ENCODE measurements around the gene NRBF2.
"Not testable (repeated sequence)": the region's sequence is repeated elsewhere in the genome, so short reads cannot be mapped to it uniquely, and the experiment has no call there.

The NRBF2 gene

DNA sequence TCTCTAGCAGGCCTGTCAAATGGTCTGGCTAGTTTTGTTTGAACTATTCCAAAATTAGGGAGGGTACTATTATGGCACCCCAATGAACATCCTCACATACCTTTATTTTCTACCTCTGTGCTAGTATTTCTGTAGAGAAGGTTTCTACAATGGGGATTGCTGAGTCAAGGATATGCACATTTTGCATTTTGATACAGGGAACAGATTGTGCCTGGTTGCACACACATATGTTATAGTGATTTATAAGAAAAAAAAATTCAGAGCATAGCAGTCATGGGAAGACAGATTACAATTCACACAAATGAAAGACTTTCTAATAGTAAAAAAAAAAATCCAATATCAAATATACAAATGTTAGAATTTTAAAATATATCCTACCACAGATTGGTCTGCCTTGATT lies 14.1 kb upstream of the NRBF2 start:
- DNase-seq: no peak

DNA sequence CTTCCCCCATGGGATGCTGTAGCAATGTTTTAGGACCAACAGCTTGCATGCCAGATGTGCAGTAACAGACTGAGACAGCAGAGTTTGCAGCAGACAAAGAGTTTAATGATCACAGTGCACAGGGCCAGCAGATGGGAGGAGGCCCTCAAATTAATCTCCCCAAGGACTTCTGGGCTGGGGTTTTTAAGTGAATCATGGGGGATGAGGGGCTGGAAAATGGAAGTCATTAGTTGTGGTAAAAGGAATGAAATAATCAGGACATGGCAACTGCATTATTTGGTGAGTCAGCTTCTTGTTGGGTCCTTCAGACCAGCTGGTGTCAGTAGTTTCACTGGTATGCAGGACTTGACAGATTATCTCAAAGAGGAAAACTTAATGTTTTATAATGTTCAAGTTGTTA lies 12.6 kb upstream of the NRBF2 start:
- DNase-seq: no peak

DNA sequence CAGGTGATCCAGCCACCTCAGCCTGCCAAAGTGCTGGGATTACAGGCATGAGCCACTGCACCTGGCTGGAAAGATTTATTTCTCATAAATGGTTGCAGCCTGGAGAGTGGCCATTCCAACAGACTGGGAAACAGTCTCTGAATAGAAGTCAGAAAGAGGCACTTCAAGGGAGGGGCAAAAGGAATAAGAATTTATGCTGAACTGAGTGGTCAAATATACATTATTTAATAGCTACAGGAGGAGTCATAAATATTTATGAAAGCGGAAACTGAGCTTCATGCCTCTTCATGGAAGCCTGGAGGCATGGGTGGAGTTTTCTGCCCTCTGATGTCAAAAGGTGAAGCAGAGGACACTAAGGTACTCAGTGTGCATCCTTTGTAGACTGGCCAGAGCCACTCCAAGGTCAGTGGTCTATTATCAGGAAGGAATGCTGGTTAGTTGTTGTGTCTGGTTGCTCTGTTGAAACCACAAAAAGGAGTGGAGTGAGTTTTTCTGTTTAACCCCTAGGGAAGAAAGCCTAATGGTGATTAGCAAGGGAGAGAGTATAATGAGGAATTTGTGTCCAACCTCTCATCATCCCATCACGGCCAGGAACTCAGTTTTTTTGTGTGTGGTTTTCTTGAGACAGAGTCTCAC lies 9.3 kb upstream of the NRBF2 start:
- DNase-seq: no peak

DNA sequence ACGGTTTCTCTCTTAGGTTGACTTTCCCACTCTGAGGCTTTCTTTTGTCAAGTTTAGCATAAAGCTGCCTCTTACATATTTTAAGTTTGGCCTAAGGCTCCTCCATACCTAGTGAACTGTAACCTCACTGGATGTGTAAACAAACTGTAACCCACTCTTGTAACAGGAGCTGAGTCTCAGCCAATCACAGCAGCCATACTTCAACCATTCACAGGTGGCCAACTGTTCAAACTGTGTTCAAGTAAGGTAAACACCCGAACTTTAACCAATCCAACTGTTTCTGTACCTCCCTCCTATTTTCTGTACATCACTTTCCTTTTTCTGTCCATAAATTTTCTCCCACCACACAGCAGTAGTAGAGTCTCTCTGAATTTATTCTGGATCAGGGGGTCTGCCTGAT lies 7.7 kb upstream of the NRBF2 start:
- DNase-seq: no peak

DNA sequence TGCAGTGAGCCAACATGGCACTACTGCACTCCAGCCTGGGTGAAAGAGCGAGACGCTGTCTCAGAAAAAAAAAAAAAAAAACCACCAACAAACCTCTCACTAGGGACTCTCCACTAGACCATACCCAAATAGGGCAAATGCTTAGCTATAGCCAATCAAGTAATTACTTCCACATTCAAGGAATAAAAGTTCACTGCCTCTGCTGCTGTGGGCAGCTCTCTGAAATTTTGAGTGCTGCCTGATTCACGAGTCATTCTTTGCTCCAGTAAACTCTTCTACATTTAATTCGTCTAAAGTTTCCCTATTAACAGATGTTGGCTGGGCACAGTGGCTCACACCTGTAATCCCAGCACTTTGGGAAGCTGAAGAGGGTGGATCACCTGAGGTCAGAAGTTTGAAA lies 4.7 kb upstream of the NRBF2 start:
- no peak for DNase-seq

DNA sequence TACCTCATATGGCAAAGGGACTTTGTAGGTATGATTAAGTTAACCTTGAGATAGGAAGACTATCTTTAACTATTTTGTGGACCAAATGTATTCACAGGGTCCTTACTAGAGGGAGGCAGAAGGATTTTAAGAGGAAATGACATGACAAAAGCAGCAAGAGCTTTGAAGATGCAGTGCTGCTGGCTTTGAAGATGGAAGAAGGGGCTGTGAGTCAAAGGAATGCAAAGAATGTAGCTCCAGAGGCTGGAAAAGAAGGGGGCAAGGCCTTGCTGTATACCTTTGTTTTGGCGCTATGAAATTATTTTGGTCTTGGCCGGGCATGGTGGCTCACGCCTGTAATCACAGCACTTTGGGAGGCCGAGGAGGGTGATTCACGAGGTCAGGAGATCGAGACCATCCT lies 3.2 kb upstream of the NRBF2 start:
- DNase-seq: no peak

DNA sequence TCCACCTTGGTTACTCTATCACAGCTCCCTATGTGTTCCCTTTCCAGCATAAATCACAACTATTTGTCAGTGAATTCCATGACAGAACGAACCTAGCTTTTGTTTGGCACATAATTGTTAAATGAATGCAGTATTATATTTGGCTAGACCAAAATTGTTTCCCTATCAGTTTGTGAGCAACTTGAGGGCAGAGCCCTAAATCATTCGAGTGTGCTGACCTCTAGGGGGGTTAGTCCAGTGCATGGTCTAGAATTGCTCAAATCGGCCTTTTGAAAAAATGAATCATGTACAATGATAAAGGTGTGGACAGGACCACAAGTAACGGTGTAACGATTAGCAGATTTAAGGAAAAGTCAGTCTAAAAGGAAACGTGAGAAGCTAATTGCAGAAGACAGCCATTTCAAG lies 475 bp upstream of the NRBF2 start:
- DNase-seq: no peak

DNA sequence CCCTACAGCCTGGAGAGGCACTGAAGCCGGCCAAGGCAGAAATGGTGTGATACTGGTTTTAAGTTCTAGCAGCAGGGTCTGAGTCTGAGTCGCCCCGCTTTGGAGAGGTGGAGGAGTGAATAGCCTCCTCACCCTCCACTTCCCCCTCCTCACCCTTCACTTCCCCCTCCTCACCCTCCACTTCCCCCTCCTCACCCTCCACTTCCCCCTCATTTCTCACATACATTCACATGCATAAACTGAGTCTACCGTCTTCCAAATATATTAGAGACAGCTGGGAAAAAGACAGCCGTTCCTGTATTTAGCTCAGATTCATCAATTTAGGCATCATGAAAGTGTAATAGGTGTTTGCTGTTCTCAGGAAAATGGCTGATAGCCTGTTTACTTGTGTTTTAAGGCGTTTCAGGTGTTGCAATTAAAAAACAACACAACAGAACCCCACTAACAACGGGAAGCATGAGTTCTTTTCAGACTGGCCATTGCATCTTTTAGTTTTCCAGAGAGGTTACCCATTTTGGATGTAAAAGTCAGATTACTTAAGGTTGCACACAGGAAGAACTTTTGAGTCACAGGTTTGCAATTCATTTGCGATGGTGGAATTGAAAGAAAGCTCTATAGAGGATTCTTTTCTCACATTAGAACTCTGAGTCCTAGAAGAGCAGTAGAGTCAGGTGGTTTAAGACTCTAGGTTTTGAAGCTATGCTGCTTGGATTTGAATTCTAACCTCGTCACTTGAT lies 861 bp downstream of the NRBF2 start:
- DNase-seq: peak in 1 of 14 donors; percentile 31

DNA sequence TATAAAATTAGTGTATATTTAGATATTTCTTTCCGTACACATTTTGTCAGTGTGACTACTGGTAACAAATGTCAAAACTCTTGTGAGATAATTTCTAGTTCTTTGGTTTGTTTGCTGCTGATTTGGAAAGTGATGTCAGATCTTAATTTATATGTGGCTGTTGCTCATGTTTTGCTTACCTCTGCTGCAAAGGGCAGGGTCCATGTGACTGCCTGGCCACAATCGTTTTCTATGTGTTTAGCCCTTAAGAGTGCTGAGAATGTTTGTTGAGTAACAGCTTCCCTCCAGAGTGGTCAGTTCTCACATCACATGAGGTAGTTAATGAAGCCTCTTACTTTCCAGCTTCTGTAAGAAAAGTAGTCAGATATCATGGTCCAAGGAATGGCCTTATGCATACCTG lies 4.2 kb downstream of the NRBF2 start:
- DNase-seq: no peak

DNA sequence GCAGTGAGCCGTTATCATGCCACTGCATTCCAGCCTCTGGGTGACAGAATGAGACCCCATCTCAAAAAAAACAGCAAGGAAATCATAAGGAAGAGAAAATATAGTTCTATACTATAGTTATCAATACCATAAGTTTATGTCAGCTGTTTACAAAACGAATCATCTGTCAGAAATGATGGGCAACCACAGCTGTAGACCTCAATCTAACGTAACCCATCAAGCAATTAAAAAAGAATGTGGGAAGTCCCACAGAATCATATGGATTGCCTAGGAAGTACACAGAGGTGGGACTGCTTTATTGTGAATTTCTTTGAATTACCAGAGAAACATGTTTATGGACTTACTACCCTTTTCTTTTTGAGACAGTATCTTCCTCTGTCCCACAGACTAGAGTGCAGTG lies 6.9 kb downstream of the NRBF2 start:
- DNase-seq: no peak

DNA sequence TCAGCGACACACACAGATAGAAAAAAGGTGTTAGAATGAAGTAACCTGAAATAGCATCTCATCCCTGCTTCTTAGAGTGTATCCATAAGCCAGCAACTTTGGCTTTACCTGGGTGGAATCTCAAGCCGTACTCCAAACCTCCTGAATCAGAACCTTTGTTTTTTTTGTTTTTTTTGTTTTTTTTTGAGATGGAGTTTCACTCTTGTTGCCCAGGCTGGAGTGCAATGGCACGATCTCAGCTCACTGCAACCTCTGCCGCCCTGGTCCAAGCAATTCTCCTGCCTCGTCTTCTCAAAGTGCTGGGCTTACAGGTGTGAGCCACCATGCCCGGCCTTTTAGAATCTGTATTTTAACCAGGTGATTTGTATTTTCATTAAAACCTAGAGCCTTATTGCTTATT lies 9.0 kb downstream of the NRBF2 start:
- DNase-seq: no peak

DNA sequence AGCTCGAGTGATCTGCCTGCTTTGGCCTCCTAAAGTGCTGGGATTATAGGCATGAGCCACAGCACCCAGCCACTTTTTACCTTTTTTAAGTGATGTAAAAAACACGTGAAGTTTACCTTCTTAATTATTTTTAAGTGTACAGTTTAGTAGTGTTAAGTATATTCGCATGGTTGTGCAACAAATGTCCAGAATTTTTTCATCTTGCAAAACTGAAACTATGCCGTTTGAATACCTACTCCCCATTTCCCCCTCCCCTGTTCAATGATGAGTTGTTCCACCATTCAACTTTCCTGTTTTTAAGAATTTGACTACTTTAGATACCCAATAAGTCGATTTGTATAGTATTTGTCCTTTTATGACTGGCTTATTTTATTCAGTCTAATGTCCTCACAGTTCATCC lies 10.9 kb downstream of the NRBF2 start:
- DNase-seq: no peak

DNA sequence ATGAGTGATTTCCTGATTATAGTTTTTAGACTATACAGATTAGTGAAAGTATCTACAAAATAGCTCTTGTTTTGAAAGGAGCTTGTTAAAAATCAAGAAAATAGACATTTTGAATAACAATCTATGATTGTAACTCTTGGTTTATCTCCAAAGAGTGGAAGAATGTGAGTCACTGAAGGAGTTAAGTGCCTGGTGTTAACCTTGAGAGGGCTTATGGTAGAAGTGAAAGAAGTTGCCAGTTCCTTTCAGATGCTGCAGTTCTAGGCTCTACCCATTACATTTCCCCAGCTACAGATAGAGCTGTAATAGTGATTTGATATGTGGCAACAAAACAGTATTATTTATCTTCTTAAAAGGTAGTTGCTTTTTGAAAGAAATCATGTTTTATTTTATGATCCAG lies 12.7 kb downstream of the NRBF2 start:
- no peak for DNase-seq

DNA sequence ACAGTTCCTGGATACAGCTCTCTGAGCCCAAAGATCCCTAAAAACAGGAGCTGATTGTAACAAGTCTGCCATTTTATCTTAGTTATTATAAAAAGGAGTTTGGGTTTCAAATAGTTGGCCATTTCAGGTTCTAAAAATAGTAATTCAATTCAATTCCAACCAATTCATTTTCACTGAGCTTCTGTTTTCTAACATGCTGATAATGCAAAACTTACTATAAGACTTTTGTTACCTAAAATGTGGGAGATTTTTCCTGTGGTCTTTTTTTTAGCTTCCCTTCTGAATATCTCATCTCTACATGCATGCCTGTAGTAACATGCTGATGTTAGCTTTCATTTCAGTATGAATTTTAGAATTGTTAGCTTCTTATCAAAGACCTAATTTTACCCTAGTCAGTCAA lies 13.4 kb downstream of the NRBF2 start:
- no peak for DNase-seq

DNA sequence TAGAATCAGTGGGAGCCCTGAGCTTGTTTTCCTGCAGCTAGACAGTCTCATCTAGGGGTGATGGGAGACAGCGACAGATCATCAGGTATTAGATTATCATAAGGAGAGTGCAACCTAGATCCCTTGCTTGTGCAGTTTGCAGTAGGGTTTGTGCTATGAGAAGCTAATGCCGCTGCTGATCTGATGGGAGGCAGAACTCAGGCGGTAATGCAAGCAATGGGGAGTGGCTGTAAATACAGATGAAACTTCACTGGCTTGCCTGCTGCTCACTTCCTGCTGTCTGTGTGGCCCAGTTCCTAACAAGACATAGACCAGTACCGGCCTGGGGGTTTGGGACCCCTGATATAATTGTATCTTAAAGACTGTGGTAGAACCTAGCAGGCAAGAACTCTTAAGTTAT lies 17.6 kb downstream of the NRBF2 start:
- DNase-seq: no peak

DNA sequence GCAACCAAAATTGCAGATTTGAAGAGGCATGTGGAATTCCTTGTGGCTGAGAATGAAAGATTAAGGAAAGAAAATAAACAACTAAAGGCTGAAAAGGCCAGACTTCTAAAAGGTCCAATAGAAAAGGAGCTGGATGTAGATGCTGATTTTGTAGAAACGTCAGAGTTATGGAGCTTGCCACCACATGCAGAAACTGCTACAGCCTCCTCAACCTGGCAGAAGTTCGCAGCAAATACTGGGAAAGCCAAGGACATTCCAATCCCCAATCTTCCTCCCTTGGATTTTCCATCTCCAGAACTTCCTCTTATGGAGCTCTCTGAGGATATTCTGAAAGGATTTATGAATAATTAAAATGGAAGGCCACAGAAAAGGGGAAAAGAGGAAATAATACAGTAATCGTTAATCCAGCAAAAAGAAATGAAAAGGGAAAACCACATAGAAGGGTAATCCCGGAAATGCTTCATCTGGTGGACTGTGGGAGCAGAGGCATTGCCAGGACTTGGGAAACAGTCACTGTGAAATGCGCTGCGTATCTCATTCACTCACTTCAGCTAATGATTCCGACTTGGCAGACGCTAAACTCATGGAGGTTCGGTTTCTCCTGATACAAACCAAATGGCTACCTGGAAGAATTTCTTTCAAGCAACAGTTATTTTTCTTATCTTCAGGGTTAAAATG lies 20.9 kb downstream of the NRBF2 start:
- not testable (repeated sequence) for DNase-seq

DNA sequence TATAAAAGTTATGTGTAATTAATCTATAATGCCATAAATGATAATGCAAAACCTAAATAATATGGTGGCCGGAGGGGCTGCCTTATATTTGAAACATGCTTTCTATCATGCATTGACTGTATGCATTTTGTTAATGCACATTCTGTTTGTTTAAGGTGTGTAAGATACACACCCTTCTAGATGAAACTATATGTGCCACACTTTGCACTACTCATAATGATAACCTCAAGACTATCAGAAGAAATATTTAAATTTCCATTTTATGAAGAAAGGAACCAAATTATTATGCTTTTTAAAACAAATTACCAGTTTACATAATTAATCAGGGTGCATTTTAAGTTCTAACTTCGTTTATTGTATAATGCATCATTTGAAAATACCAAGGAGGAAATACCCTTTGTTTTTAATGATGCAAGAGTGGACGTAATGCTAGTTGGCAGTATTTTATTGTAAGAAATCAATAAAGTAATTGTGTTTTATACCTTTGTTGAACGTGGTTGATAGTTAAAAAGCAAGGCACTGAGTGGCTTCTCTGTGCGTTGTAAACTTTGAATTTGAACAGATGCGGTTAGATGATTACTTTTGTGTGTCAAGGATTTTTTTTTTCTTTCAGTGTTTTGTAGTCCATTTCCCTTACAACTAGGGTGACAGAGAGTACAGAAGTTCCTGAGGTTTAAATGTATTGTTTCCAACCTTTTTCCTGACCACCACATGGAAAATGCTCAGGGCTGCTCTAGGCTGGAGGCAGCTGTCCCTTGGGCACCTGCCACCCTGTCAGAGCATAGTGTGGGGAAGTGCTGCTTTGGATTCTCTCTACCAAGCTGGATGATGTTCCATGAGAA lies 21.6 kb downstream of the NRBF2 start:
- no peak for DNase-seq

DNA sequence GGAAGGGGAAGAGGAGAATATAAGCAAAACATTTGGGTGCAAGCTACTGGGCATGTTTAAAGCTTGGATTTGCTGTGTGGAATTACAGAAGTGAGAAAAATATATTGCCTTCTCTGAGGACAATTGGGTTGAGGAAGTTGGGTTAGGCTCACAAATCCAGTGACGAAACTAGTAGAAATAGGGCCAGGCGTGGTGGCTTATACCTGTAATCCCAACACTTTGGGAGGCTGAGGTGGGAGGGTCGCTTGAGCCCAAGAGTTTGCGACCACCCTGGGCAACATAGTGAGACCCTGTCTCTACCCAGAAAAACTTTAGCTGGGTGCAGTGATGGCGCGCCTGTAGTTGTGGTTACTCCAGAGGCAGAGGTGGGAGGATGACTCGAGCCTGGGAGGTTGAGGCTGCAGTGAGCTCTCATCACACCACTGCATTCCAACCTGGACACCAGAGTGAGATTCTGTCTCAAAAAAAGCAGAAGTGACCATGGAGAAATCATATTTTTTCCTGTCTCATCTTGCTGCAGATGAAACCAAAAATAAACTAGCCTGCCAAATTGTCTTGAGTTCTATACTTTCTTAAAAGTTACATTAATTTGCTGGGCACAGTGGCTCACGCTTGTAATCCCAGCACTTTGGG lies 22.4 kb downstream of the NRBF2 start:
- no peak for DNase-seq

DNA sequence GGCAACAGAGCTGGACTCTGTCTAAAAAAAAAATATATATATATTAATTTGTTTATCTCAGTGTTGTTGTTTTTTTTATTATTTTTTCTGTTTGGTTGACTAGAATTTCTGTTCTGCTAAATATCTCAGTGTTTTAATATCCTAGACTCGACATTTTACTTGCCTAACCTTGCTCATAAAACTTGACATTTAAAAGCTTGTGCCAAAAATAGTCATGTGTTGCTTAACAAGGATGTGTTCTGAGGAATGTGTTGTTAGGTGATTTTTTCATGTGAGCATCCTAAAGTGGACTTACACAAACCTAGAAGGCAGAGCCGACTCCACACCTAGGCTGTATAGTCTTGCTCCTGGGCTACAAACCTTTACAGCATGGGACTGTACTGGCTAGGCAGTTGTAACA lies 23.1 kb downstream of the NRBF2 start:
- DNase-seq: no peak

DNA sequence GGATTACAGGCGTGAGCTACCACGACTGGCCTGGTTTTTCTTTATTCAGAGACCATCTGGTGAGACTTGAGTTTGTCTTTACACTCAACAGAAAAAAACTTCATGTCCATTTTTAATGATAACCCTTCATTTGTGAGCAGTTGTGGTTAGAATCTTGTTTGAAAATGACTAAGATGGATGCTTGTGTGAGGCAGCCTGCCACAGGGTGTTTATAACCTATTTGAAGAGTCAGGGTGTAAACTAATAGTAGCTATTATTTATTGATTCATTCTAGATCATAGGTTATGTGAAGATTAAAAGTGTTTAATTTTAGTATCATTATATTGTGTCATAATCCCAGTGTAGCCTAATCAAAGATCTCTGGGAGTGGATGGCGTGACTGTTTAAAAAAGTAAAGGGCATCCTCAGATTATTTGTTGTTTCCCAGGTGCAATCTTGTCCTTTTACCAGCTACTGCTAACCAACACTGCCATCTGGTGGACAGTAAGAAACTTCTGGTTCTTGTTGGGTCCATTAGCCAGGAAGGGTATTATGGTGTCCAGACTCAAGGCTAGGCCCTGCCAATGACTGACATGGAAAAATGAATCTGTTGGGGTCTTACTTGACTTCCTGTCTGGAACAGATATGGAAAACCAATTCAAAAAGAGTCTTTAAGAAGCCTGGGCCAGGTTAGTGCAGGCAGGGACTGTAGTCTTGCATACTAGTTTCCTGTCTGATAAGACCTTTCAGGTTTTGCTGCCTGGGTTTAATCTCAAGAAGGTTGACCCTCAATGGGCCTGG lies 24.9 kb downstream of the NRBF2 start:
- peak in 4 of 14 donors; percentile 13 to 49 (median 30) for DNase-seq

DNA sequence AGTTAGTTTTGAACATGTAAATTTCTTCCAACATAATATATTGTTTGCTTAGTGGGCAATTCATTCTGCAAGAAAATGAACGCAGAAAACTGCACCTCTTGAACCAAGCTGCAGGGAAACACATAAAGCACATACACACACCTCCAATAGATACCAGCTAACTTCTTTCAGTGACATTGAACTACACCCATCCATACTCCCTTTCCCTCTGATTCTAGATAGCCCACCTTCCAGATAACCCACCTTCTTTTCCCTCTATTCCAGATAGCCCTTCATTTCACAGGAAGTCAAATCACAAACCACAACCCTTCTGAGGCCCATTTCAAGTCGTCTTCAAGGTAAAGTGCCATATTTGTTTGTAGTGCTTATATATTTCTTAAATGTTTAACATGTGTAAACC lies 28.5 kb downstream of the NRBF2 start:
- DNase-seq: no peak

DNA sequence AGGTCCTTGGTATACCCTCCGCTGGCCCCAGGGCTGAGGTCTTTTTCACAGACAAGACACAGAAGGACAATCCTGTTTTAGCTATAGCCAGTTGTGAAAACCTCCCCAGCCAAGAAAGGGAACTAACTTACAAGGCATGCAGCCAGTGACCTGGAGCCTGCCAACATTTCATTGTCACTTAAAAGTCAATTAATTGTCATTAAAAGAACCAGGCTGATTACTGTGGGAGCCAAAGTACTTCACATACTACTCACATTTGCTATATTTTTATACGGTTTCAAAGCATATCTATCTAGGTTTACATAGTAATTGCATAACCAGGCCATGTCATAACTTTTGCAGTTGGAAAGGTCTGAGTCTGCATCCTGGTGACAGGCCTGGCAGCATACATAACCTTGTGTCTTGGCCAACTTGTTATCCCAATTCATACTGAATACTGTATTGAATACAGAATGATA lies 31.1 kb downstream of the NRBF2 start:
- peak in 1 of 14 donors; percentile 7 for DNase-seq
